ENCODE results near the gene OTULIN.

OTULIN gene

GRCh38 chr5:14696851-14697250 is 32.3 kb downstream of the OTULIN start:
- no peak for DNase-seq (ENCODE audit: low read depth)

GRCh38 chr5:14698495-14698894 is 34.0 kb downstream of the OTULIN start:
- DNase-seq (ENCODE audit: low read depth), result no peak

GRCh38 chr5:14699159-14699558 is 34.6 kb downstream of the OTULIN start:
- DNase-seq (ENCODE audit: low read depth), result no peak

- no peak for DNase-seq (ENCODE audit: low read depth)
These were observed 35.4 kb downstream of the OTULIN start for GRCh38 chr5:14699807-14700400.

- DNase-seq (ENCODE audit: low read depth), result no peak
These were observed 36.2 kb downstream of the OTULIN start for GRCh38 chr5:14700478-14701436.

- no peak for DNase-seq (ENCODE audit: low read depth)
These were observed 37.0 kb downstream of the OTULIN start for GRCh38 chr5:14701556-14701955.

GRCh38 chr5:14702238-14702839 is 37.8 kb downstream of the OTULIN start:
- DNase-seq (ENCODE audit: low read depth), result no peak

- DNase-seq (ENCODE audit: low read depth), result no peak
These were observed 41.0 kb downstream of the OTULIN start for GRCh38 chr5:14705556-14705955.

GRCh38 chr5:14706615-14707021 is 42.1 kb downstream of the OTULIN start:
- no peak for DNase-seq (ENCODE audit: low read depth)

- no peak for DNase-seq (ENCODE audit: low read depth)
These were observed 43.4 kb downstream of the OTULIN start for GRCh38 chr5:14707811-14708390.

GRCh38 chr5:14708551-14708950 is 44.0 kb downstream of the OTULIN start:
- no peak for DNase-seq (ENCODE audit: low read depth)

- DNase-seq (ENCODE audit: low read depth), result no peak
These were observed 45.9 kb downstream of the OTULIN start for GRCh38 chr5:14710313-14710994.

GRCh38 chr5:14712131-14712530 is 47.6 kb downstream of the OTULIN start:
- DNase-seq (ENCODE audit: low read depth), result no peak

GRCh38 chr5:14712666-14713065 is 48.1 kb downstream of the OTULIN start:
- no peak for DNase-seq (ENCODE audit: low read depth)

GRCh38 chr5:14713476-14714390 is 49.2 kb downstream of the OTULIN start:
- DNase-seq (ENCODE audit: low read depth), result no peak

GRCh38 chr5:14714706-14715105 is 50.2 kb downstream of the OTULIN start:
- no peak for DNase-seq (ENCODE audit: low read depth)

- DNase-seq (ENCODE audit: low read depth), result no peak
These were observed 51.0 kb downstream of the OTULIN start for GRCh38 chr5:14715481-14715880.

- DNase-seq (ENCODE audit: low read depth), result no peak
These were observed 52.5 kb downstream of the OTULIN start for GRCh38 chr5:14716755-14717752.

GRCh38 chr5:14718778-14719177 is 54.3 kb downstream of the OTULIN start:
- no peak for DNase-seq (ENCODE audit: low read depth)
